Measurements from ENCODE around the gene CD52. TPM values are rescaled to one million over a fixed set of nuclear protein-coding genes. Genes with fewer than 3 reads are reported as not detected.

Gene CD52
- total RNA-seq, 1 experiment from 2014 or later = 735 TPM

DNA sequence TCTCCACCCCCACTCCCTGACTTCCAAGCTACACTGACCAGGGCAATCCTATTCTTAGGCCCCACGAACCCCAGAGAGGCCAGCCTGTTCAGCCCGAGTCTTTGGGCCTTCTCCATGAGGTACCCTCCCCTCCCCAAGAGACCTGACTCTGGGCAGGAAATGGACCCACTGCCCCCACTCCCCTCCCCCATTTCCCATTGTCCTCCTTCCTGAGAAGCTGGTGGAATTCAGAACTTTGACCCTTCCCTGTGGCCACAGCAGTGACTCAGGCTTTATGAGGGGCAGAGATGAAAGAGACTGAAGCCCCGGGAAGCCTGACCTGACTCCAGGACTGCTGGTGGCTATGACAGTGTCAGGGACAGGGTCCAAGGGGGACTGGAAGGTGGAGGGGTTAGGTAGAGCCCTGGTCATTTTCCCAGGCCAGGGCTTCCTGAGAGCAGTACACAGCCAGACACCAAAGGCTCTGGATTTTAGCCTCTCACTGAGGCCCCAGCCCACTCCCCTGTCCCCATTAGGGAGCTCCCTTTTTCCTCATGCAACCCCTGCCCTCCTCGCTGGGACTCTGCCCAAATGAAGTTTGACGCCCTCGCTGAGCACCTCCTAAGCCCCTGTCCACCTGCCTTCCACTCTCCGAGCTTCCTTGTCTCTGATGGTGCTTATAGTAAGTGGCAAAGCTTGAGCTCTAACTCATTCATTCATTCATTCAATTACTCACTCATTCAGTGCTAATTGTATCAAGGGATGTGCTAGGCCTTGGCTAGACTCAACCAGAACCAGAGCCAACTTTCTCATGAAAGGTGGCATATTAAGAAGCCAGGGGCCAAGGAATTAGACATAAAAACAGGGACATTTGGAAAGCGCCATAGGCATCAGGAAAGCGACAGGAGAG, 33.2 kb downstream of the CD52 start:
- no peak overlapping the region for H3K27ac ChIP-seq (ENCODE audit: low read length)
- no peak overlapping the region for H3K4me2 ChIP-seq (ENCODE audit: low read depth, low read length, poor library complexity, severe bottlenecking)
- no peak overlapping the region for H3K4me3 ChIP-seq (ENCODE audit: low read length)
- H3K27me3 ChIP-seq (ENCODE audit: low read length) = no peaks in the 10 kb centered on the region
- H3K79me2 ChIP-seq (ENCODE audit: low read length) = no peaks in the 10 kb centered on the region
- H2AFZ ChIP-seq (ENCODE audit: low read length) = no peak overlapping the region
- no peaks in the 10 kb centered on the region for H3K4me1 ChIP-seq (ENCODE audit: low read length)
- no peaks in the 10 kb centered on the region for H3K36me3 ChIP-seq (ENCODE audit: insufficient read depth, low read length)
- no peak overlapping the region for H3K9ac ChIP-seq (ENCODE audit: low read length)
- no peaks in the 10 kb centered on the region for H3K9me2 ChIP-seq (replicated peaks; ENCODE audit: insufficient read depth, low read length)
- H4K20me1 ChIP-seq (ENCODE audit: insufficient read depth, low read depth, low read length) = no peaks in the 10 kb centered on the region
- no peaks in the 10 kb centered on the region for H3K9me3 ChIP-seq (ENCODE audit: low read length)
- no peak for DNase-seq

GRCh38 chr1:26351590-26352337, 34.0 kb downstream of the CD52 start:
- H2AFZ ChIP-seq (ENCODE audit: low read length) = no peak overlapping the region
- DNase-seq = no peak
- no peaks in the 10 kb centered on the region for H3K36me3 ChIP-seq (ENCODE audit: insufficient read depth, low read length)
- H3K4me2 ChIP-seq (ENCODE audit: low read depth, low read length, poor library complexity, severe bottlenecking) = no peak overlapping the region
- H3K9me2 ChIP-seq (replicated peaks; ENCODE audit: insufficient read depth, low read length) = no peaks in the 10 kb centered on the region
- H3K9ac ChIP-seq (ENCODE audit: low read length) = no peak overlapping the region
- H3K4me3 ChIP-seq (ENCODE audit: low read length) = no peak overlapping the region
- H3K4me1 ChIP-seq (ENCODE audit: low read length) = no peaks in the 10 kb centered on the region
- no peaks in the 10 kb centered on the region for H4K20me1 ChIP-seq (ENCODE audit: insufficient read depth, low read depth, low read length)
- H3K79me2 ChIP-seq (ENCODE audit: low read length) = no peaks in the 10 kb centered on the region
- no peaks in the 10 kb centered on the region for H3K9me3 ChIP-seq (ENCODE audit: low read length)
- H3K27ac ChIP-seq (ENCODE audit: low read length) = no peak overlapping the region
- no peaks in the 10 kb centered on the region for H3K27me3 ChIP-seq (ENCODE audit: low read length)

- H3K4me2 ChIP-seq (ENCODE audit: low read depth, low read length, poor library complexity, severe bottlenecking) = no peak overlapping the region
- no peak overlapping the region for H3K9ac ChIP-seq (ENCODE audit: low read length)
Measured at GRCh38 chr1:26352338-26352679, 34.6 kb downstream of the CD52 start.

GRCh38 chr1:26353210-26353859, 35.6 kb downstream of the CD52 start:
- H2AFZ ChIP-seq (ENCODE audit: low read length) = no peak overlapping the region
- H3K4me2 ChIP-seq (ENCODE audit: low read depth, low read length, poor library complexity, severe bottlenecking) = no peak overlapping the region
- no peaks in the 10 kb centered on the region for H3K27me3 ChIP-seq (ENCODE audit: low read length)
- no peaks in the 10 kb centered on the region for H4K20me1 ChIP-seq (ENCODE audit: insufficient read depth, low read depth, low read length)
- H3K27ac ChIP-seq (ENCODE audit: low read length) = no peak overlapping the region
- H3K9ac ChIP-seq (ENCODE audit: low read length) = no peak overlapping the region
- no peaks in the 10 kb centered on the region for H3K9me2 ChIP-seq (replicated peaks; ENCODE audit: insufficient read depth, low read length)
- no peaks in the 10 kb centered on the region for H3K36me3 ChIP-seq (ENCODE audit: insufficient read depth, low read length)
- no peak overlapping the region for H3K4me3 ChIP-seq (ENCODE audit: low read length)
- H3K9me3 ChIP-seq (ENCODE audit: low read length) = no peaks in the 10 kb centered on the region
- H3K4me1 ChIP-seq (ENCODE audit: low read length) = no peaks in the 10 kb centered on the region
- H3K79me2 ChIP-seq (ENCODE audit: low read length) = no peaks in the 10 kb centered on the region
- no peak for DNase-seq

More at GRCh38 chr1:26352338-26352679, 34.6 kb downstream of the CD52 start:
- Histone ChIP-seq H3K36me3 (ENCODE audit: insufficient read depth, low read length) (no peaks in the 10 kb centered on the region), H3K4me1 (ENCODE audit: low read length) (no peaks in the 10 kb centered on the region), H3K4me3 (ENCODE audit: low read length) (no peak overlapping the region), H2AFZ (ENCODE audit: low read length) (no peak overlapping the region), H3K79me2 (ENCODE audit: low read length) (no peaks in the 10 kb centered on the region), H3K9me3 (ENCODE audit: low read length) (no peaks in the 10 kb centered on the region), H4K20me1 (ENCODE audit: insufficient read depth, low read depth, low read length) (no peaks in the 10 kb centered on the region), H3K9me2 (replicated peaks; ENCODE audit: insufficient read depth, low read length) (no peaks in the 10 kb centered on the region), H3K27ac (ENCODE audit: low read length) (no peak overlapping the region), H3K27me3 (ENCODE audit: low read length) (no peaks in the 10 kb centered on the region)
- no peak for DNase-seq

DNA sequence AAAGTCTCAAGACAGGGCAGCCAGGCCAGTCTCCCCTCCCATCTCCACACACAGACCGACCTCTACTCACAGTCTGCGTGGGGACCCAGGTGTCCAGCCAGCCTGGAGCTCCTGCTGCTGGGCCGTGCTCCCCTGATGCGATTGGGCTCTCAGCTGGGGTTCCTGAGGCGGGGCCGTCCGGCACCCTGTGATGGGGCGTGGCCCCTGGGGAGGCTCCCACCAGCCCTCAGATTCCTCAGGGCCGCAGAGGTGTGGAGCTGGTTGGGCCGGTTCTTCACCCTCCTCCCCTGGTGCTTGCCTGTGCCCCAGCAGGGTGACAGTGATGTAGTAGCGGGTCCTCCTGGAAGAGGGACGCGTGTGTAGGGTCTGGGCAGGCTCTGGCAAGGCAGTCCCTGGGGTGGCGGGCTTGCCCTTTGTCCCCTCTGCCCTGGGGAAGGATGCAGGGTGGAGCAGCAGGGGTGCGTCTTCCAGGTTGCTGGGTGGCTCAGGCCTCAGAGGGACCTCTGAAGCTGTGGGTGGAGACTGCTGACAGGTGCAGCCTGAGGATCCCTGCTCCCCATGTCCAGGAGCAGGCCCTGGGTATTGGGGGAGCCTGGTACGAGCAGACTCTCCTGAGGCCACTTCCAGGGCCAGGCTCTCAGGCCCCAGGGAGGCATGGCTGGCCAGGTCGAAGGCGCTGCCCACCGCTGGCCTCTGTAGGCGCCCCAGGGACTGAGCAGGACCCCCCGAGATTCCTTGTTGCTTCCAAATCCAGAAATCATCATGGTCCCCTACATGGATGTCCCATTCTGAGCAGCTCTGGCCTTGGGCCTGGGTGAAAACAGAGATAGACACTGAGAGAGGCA, 36.4 kb downstream of the CD52 start, which contains the start of gene CRYBG2:
Gene CRYBG2 (minus strand): TSS at position 155 of the 845 bp plus-strand sequence. CDS start 7,473 bp downstream, outside the sequence.
- Histone ChIP-seq H3K9ac (ENCODE audit: low read length) (no peak within 1 kb of the TSS), H4K20me1 (ENCODE audit: insufficient read depth, low read depth, low read length) (no peaks in the 10 kb centered on the region), H3K9me3 (ENCODE audit: low read length) (no peaks in the 10 kb centered on the region), H2AFZ (ENCODE audit: low read length) (no peak within 1 kb of the TSS), H3K36me3 (ENCODE audit: insufficient read depth, low read length) (no peaks in the 10 kb centered on the region), H3K27ac (ENCODE audit: low read length) (no peak within 1 kb of the TSS), H3K27me3 (ENCODE audit: low read length) (no peaks in the 10 kb centered on the region), H3K4me2 (ENCODE audit: low read depth, low read length, poor library complexity, severe bottlenecking) (no peak within 1 kb of the TSS), H3K4me3 (ENCODE audit: low read length) (no peak within 1 kb of the TSS), H3K79me2 (ENCODE audit: low read length) (no peaks in the 10 kb centered on the region), H3K4me1 (ENCODE audit: low read length) (peaks cover 5% of the 10 kb centered on the region), H3K9me2 (replicated peaks; ENCODE audit: insufficient read depth, low read length) (no peaks in the 10 kb centered on the region)
- DNase-seq = no peak

GRCh38 chr1:26354972-26355371, 37.2 kb downstream of the CD52 start:
- Histone ChIP-seq H3K27ac (ENCODE audit: low read length) (no peak overlapping the region), H3K27me3 (ENCODE audit: low read length) (no peaks in the 10 kb centered on the region), H2AFZ (ENCODE audit: low read length) (no peak overlapping the region), H3K4me2 (ENCODE audit: low read depth, low read length, poor library complexity, severe bottlenecking) (no peak overlapping the region), H3K9ac (ENCODE audit: low read length) (no peak overlapping the region), H4K20me1 (ENCODE audit: insufficient read depth, low read depth, low read length) (no peaks in the 10 kb centered on the region), H3K4me1 (ENCODE audit: low read length) (peaks cover 5% of the 10 kb centered on the region), H3K9me3 (ENCODE audit: low read length) (no peaks in the 10 kb centered on the region), H3K36me3 (ENCODE audit: insufficient read depth, low read length) (no peaks in the 10 kb centered on the region), H3K79me2 (ENCODE audit: low read length) (no peaks in the 10 kb centered on the region), H3K9me2 (replicated peaks; ENCODE audit: insufficient read depth, low read length) (no peaks in the 10 kb centered on the region), H3K4me3 (ENCODE audit: low read length) (no peak overlapping the region)
- no peak for DNase-seq

DNA sequence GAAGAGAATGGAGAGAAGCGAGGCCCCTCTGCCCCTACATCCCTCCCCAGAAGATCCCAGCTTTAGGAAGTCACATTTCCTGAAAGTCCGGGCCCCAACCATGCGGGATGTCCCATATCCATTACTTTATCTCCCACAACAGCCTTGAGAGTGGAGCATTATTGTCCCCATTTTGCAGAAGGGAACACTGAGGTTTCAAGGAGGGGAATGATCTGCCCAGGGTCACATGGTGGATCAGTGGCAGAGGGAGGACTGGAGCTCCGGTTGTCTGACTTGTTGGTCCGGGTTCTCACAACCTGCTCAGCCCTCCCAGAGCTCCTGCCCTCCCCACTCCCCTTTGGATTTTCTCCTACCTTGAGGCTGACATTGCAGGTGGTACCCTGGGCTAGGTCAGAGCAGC, 38.3 kb downstream of the CD52 start:
- H3K4me1 ChIP-seq (ENCODE audit: low read length) = peaks cover 5% of the 10 kb centered on the region
- H3K9me2 ChIP-seq (replicated peaks; ENCODE audit: insufficient read depth, low read length) = no peaks in the 10 kb centered on the region
- DNase-seq = no peak
- no peaks in the 10 kb centered on the region for H4K20me1 ChIP-seq (ENCODE audit: insufficient read depth, low read depth, low read length)
- no peaks in the 10 kb centered on the region for H3K9me3 ChIP-seq (ENCODE audit: low read length)
- no peak overlapping the region for H3K4me2 ChIP-seq (ENCODE audit: low read depth, low read length, poor library complexity, severe bottlenecking)
- no peaks in the 10 kb centered on the region for H3K36me3 ChIP-seq (ENCODE audit: insufficient read depth, low read length)
- no peak overlapping the region for H3K4me3 ChIP-seq (ENCODE audit: low read length)
- H2AFZ ChIP-seq (ENCODE audit: low read length) = no peak overlapping the region
- no peak overlapping the region for H3K27ac ChIP-seq (ENCODE audit: low read length)
- no peaks in the 10 kb centered on the region for H3K79me2 ChIP-seq (ENCODE audit: low read length)
- no peaks in the 10 kb centered on the region for H3K27me3 ChIP-seq (ENCODE audit: low read length)
- H3K9ac ChIP-seq (ENCODE audit: low read length) = no peak overlapping the region
